GM21360 (cell line): ENCODE results near the gene BIK.

Experiments used
- ATAC-seq: cut with Tn5 transposase; IDR thresholded peaks from one replicate; pipeline ENCODE4 v1.9.1; 2021; ENCODE audit warnings: mild to moderate bottlenecking, moderate library complexity; ENCODE audit not compliant: unreplicated experiment

The BIK gene

DNA sequence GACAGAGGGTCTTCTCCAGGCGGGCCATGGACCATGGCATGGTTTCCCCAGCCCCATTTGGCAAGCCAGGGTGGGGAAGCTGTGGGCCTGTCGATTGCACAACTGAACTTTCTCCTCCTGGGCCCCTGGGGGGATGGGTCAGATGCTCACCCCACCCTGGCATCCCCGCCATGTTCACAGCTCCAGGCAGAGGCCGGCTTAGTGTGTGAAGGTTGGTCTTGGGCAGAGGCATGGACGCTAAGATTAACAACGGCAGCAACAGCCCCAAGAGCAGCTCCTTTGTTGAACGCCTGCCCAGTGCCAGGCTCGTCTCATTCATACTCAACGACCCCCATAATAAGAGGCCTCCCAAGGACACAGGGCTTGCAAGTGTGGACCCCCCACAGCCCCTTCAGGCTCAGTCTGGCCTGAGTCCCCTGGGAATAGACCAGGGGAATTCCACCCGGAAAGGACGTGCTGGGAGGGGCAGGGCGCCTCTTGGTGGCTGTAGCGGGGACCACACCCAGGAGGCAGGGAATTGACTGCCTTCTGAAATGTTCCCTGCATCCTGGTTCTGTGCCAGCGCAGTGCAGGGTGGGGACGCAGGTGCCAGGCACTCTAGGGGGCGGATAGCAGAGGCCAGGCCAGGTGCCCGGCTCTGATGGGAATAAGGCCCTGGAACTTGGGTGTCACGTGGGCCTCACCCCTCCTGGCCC, 49.1 kb downstream of the BIK start:
- ATAC-seq = no peak

GRCh38 chr22:43160497-43161126, 50.1 kb downstream of the BIK start:
- ATAC-seq = no peak

- no peak for ATAC-seq
Measured at GRCh38 chr22:43162412-43163150, 52.0 kb downstream of the BIK start.

GRCh38 chr22:43163241-43163795, 52.8 kb downstream of the BIK start:
- ATAC-seq = no peak

GRCh38 chr22:43164636-43165035, 54.1 kb downstream of the BIK start:
- no peak for ATAC-seq

DNA sequence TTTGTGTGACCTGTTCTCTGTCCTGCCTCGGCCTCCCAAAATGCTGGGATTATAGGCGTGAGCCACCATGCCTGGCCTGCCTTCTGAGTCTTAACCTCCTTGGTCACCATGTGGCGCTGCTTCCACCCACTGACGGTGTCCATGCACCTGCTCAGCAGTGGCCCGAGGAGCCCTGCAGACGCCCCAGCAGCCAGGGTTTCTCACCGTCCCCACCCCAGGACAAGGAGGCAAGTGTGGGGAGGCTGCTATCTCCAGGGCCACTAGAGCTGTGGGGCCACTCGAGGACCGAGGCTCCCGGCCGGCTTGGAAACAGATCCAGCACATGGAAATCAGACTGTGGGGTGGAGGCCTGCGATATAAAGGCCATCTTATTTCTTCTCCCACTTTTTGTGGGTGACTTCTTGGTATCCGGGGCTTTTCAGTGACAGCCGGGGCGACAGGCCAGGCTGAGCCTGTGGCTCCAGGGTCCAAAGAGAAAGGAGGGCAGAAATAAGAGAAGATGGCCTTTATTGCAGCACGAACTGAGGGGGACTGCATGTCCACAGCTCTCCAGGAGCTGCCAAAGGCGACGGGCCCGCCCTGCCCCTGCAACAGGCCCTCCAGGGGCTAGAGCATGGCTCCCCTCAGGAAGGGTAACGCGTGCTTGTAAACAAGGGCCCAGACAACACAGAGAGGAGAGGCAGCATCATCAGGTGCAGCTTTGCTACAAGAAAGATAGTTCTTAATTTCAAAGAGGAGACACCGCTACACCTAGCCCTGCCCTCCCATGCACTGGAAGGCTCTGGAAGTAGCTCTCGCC, 55.8 kb downstream of the BIK start:
- no peak for ATAC-seq

DNA sequence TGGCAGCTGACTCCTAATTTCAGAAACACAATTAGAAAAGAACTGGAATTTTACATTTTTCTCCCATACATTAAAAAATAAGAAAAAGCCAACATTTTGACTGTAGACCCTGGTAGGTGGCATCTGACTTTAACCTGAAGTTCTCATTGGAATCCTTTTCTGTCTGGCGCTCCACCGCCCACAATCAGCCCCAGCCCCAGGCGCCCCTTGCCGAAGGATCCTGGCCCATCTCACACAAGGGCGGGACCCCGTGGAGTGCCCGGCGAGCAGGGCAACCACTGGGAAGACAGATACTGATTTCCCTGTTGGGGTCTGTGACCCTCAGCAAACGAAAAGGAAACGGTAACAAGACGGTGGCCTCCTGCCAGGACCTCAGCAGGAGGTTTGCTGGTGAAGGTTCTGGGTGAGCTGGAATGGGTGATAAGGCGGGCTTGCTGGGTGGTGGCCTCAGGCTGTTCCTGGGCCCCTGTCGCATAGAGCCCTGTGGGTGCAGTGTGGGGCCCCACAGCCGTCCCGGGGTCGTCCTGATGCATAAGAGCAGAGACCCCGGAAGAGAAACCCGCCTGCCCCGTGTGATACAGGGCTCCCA, 56.5 kb downstream of the BIK start:
- no peak for ATAC-seq

- no peak for ATAC-seq
Measured at GRCh38 chr22:43168471-43169309, 58.1 kb downstream of the BIK start.

- no peak for ATAC-seq
Measured at GRCh38 chr22:43169310-43170130, 59.0 kb downstream of the BIK start.

DNA sequence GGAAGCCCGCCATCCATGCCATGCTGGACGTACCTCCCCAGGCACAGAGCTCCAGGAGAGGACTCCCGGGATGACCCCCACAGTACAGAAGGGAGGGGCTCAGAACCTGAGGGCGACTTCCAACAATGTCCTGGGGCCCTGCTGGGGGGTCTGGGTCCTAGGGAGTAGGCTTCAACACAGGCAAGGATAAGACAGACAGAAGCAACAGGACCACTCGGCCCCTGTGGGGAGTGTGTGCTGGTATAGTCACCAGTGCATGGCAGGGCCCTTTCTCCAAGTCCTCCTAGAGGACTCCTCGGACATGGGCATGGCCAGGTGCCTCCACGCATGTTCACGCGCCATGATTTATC, 59.6 kb downstream of the BIK start:
- ATAC-seq = no peak

- no peak for ATAC-seq
Measured at GRCh38 chr22:43171019-43171491, 60.5 kb downstream of the BIK start.

DNA sequence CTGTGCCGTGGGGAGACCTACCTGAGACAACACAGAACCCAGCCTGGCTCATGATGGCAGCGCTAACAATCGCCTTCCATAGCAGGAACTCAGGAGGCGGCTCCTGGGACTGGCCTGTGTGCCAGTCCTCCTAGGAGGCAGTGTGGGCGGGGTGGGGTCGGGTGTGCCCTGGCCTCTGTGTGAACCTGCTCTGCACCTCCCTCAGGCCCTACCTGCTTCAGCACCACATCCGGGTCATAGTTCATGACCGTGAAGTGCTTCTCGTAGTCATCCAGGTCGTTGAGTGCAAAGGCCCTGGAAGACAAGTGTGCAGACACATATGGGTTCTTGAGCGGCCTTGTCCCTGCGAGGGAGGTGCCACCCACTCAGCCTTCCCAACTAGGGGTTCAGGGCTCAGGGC, 61.1 kb downstream of the BIK start:
- no peak for ATAC-seq

DNA sequence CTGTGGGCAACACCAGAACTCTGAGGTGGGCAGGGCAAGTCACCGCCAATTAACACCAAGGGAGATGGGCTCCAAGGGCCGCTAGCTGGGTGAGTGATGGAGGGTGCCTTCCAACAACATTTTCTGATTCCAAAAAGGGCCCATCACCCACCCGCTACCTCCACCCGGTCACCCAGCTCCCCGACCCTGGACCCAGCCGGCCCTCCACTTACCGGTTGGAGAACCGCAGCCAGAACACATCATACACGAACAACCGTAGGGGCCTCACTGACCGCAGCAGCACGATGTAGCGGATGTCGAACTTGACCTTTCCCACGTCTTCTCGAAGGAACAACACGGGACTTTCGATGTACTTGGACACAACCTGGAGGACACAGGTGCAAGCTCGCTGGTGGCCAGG, 61.6 kb downstream of the BIK start:
- no peak for ATAC-seq

GRCh38 chr22:43173566-43173965, 63.0 kb downstream of the BIK start:
- no peak for ATAC-seq

DNA sequence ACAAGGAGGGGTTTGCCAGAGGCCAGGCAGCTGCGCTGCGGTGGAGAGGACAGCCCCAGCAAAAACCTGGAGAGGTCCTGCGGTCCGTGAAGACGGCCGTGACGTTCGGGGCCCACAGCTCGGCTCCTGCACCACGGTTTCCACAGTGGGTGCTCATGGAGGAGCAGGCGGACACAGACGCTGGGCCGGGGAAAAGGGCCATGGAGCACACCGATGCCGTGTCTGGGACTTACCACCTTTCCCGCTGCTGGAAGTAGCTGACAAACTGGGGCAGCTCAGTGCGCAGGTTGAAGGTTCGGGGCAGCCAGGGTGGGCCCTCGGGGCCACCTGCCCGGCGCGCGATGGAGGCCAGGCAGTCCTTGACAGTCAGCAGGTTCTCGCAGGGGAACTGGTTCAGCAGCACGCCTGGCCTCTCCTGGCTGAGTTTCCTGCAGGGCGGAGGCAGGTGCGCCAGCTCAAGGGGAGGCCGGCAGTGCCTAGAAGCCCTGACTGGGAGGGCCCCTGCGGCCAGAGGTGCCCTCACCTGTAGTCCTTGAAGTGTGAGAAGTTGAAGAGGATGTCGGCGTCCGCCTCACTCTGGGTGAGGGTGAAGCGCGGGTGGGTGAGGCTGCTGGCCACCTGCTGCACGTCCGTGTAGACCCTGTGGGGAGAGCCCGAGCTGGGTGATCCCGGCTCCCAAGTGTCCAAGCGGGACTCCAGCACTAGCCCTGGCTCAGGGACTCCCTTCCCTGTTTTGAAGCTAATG, 63.6 kb downstream of the BIK start:
- ATAC-seq = no peak

DNA sequence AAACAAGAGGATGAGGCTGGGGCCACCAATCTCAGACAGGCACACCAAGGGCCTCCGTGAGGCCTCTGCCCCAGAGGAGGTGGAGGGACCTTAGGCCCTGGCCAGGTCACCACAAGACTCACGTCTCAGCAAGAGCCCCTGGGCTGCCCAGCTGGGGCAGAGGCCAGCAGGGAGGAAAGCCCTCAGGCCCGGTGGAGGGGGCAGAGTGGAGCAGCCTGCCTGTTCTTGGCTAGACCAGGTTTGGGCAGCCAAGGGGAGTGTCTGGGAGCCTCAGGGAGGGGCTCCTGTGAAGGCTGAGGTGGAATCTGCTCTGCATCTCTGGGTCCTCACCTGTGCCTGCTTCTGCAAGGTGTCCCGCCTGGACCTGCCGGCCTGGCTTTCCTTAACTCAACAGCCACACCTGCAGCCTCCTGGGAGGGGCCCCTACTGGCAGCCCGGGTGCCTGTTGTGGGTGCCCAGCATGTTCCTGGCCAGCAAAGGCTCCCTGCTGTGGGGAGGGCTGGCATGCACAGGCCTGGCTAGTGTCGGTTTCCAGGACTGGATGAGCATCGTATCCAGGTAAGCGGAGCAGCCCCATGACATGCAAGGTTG, 64.5 kb downstream of the BIK start:
- no peak for ATAC-seq

GRCh38 chr22:43176090-43176489, 65.5 kb downstream of the BIK start:
- no peak for ATAC-seq

- ATAC-seq = no peak
Measured at GRCh38 chr22:43177479-43177878, 66.9 kb downstream of the BIK start.
